GM19025 (cell line): Measurements from ENCODE around the gene KRTAP25-1.

Experiments
- ATAC-seq: cut with Tn5 transposase; IDR thresholded peaks from one replicate; pipeline ENCODE4 v1.9.1; 2021; ENCODE audit warnings: mild to moderate bottlenecking, low read depth, moderate library complexity; ENCODE audit not compliant: unreplicated experiment

The KRTAP25-1 gene

GRCh38 chr21:30289215-30289614, at the start of gene KRTAP25-1:
Gene KRTAP25-1, minus strand, starts transcription at chr21:30289514. Its CDS starts 24 bp downstream, at chr21:30289490.
- no peak for ATAC-seq

GRCh38 chr21:30338717-30339116, 49.4 kb upstream of the KRTAP25-1 start:
- no peak for ATAC-seq

- ATAC-seq, result no peak
Observed at GRCh38 chr21:30337772-30338171, 48.5 kb upstream of the KRTAP25-1 start.

GRCh38 chr21:30337276-30337744, 48.0 kb upstream of the KRTAP25-1 start, which contains the start of gene KRTAP27-1:
Gene KRTAP27-1, minus strand, starts transcription at chr21:30337694. Its CDS starts 26 bp downstream, at chr21:30337668.
- no peak for ATAC-seq

- no peak for ATAC-seq
Observed at GRCh38 chr21:30336596-30336995, 47.3 kb upstream of the KRTAP25-1 start.

- ATAC-seq, result no peak
Observed at GRCh38 chr21:30333736-30334135, 44.4 kb upstream of the KRTAP25-1 start.

GRCh38 chr21:30332681-30333080, 43.4 kb upstream of the KRTAP25-1 start:
- ATAC-seq, result no peak

- ATAC-seq, result no peak
Observed at GRCh38 chr21:30329203-30329875, 40.0 kb upstream of the KRTAP25-1 start.

GRCh38 chr21:30326390-30326789, 37.1 kb upstream of the KRTAP25-1 start:
- no peak for ATAC-seq

GRCh38 chr21:30320215-30320614, 30.9 kb upstream of the KRTAP25-1 start, which contains the start of gene KRTAP26-1:
Gene KRTAP26-1, minus strand, starts transcription at chr21:30320315. Its CDS starts 280 bp downstream, at chr21:30320035.
- no peak for ATAC-seq

GRCh38 chr21:30315701-30316100, 26.4 kb upstream of the KRTAP25-1 start:
- no peak for ATAC-seq

- no peak for ATAC-seq
Observed at GRCh38 chr21:30306884-30307283, 17.6 kb upstream of the KRTAP25-1 start.

- ATAC-seq, result no peak
Observed at GRCh38 chr21:30305136-30305535, 15.8 kb upstream of the KRTAP25-1 start.

GRCh38 chr21:30282850-30283249, 6.5 kb downstream of the KRTAP25-1 start, which contains the start of gene KRTAP24-1:
Gene KRTAP24-1, minus strand, starts transcription at chr21:30282950. Its CDS starts 18 bp downstream, at chr21:30282932.
- ATAC-seq, result no peak

- no peak for ATAC-seq
Observed at GRCh38 chr21:30271611-30272010, 17.7 kb downstream of the KRTAP25-1 start.

- no peak for ATAC-seq
Observed at GRCh38 chr21:30271156-30271555, 18.2 kb downstream of the KRTAP25-1 start.

GRCh38 chr21:30269803-30270530, 19.3 kb downstream of the KRTAP25-1 start:
- ATAC-seq, result no peak

- no peak for ATAC-seq
Observed at GRCh38 chr21:30268608-30269197, 20.6 kb downstream of the KRTAP25-1 start.

- ATAC-seq, result no peak
Observed at GRCh38 chr21:30257773-30258172, 31.5 kb downstream of the KRTAP25-1 start.

- ATAC-seq, result no peak
Observed at GRCh38 chr21:30256100-30256499, 33.2 kb downstream of the KRTAP25-1 start.

- no peak for ATAC-seq
Observed at GRCh38 chr21:30255679-30256078, 33.6 kb downstream of the KRTAP25-1 start.
